Inferior parietal cortex (tissue), 1 donor: Measurements from ENCODE around the gene CSAG1.
"Not testable (repeated sequence)": the region's sequence is repeated elsewhere in the genome, so short reads cannot be mapped to it uniquely, and the experiment has no call there.

ENCODE experiments used
- DNase-seq: peaks from one replicate; pipeline ENCODE4 v3.0.0-alpha.2; 2016; ENCODE audit errors: extremely low spot score

Gene CSAG1

GRCh38 chrX:152700390-152700789, 33.1 kb downstream of the CSAG1 start:
- DNase-seq: not testable (repeated sequence)

GRCh38 chrX:152697952-152698931, 35.3 kb downstream of the CSAG1 start, which contains the start of gene MAGEA3:
MAGEA3 (plus strand) TSS chrX:152698794; CDS start chrX:152700833, 2,039 bp downstream.
- not testable (repeated sequence) for DNase-seq

GRCh38 chrX:152681012-152681411, 52.5 kb downstream of the CSAG1 start:
- DNase-seq: not testable (repeated sequence)
